HG02840 (cell line): ENCODE results near the gene PRKAR1B.

Source experiments
- ATAC-seq: cut with Tn5 transposase; IDR thresholded peaks from one replicate; pipeline ENCODE4 v1.9.1; 2021; ENCODE audit warnings: mild to moderate bottlenecking, moderate library complexity, moderate number of reproducible peaks; ENCODE audit not compliant: unreplicated experiment, low FRiP score

PRKAR1B gene

GRCh38 chr7:727104-727805, at the start of gene PRKAR1B:
TSS of gene PRKAR1B (minus strand) at chr7:727281. CDS start at chr7:711505, 15,776 bp downstream.
- ATAC-seq, result peak; percentile 38

GRCh38 chr7:776381-776780, 49.3 kb upstream of the PRKAR1B start:
- no peak for ATAC-seq

GRCh38 chr7:774161-775109, 47.4 kb upstream of the PRKAR1B start:
- no peak for ATAC-seq

GRCh38 chr7:773622-773915, 46.5 kb upstream of the PRKAR1B start:
- no peak for ATAC-seq

- ATAC-seq, result no peak
These were observed 46.0 kb upstream of the PRKAR1B start for GRCh38 chr7:772861-773621.

GRCh38 chr7:772392-772791, 45.3 kb upstream of the PRKAR1B start:
- ATAC-seq, result no peak

GRCh38 chr7:772005-772294, 44.9 kb upstream of the PRKAR1B start:
- no peak for ATAC-seq

GRCh38 chr7:771234-772004, 44.3 kb upstream of the PRKAR1B start:
- no peak for ATAC-seq

- no peak for ATAC-seq
These were observed 43.7 kb upstream of the PRKAR1B start for GRCh38 chr7:770741-771166.

GRCh38 chr7:770336-770735, 43.3 kb upstream of the PRKAR1B start:
- no peak for ATAC-seq

- ATAC-seq, result no peak
These were observed 41.9 kb upstream of the PRKAR1B start for GRCh38 chr7:768881-769504.

- no peak for ATAC-seq
These were observed 41.1 kb upstream of the PRKAR1B start for GRCh38 chr7:767941-768731.

- ATAC-seq, result no peak
These were observed 40.5 kb upstream of the PRKAR1B start for GRCh38 chr7:767580-767940.

- ATAC-seq, result no peak
These were observed 38.3 kb upstream of the PRKAR1B start for GRCh38 chr7:765383-765782.

- ATAC-seq, result no peak
These were observed 36.7 kb upstream of the PRKAR1B start for GRCh38 chr7:763762-764161.

GRCh38 chr7:762885-763284, 35.8 kb upstream of the PRKAR1B start:
- no peak for ATAC-seq

- no peak for ATAC-seq
These were observed 34.5 kb upstream of the PRKAR1B start for GRCh38 chr7:761631-762030.

GRCh38 chr7:761101-761500, 34.0 kb upstream of the PRKAR1B start:
- no peak for ATAC-seq

GRCh38 chr7:760006-760405, 32.9 kb upstream of the PRKAR1B start:
- no peak for ATAC-seq
